Measurements from ENCODE around the gene C2CD5.

GRCh38 chr12:22443379-22444316, 100.7 kb downstream of the C2CD5 start:
- no peak for TF ChIP-seq POLR2A (IDR thresholded peaks at IDR 0.05)
- TF ChIP-seq, protein P1, sequence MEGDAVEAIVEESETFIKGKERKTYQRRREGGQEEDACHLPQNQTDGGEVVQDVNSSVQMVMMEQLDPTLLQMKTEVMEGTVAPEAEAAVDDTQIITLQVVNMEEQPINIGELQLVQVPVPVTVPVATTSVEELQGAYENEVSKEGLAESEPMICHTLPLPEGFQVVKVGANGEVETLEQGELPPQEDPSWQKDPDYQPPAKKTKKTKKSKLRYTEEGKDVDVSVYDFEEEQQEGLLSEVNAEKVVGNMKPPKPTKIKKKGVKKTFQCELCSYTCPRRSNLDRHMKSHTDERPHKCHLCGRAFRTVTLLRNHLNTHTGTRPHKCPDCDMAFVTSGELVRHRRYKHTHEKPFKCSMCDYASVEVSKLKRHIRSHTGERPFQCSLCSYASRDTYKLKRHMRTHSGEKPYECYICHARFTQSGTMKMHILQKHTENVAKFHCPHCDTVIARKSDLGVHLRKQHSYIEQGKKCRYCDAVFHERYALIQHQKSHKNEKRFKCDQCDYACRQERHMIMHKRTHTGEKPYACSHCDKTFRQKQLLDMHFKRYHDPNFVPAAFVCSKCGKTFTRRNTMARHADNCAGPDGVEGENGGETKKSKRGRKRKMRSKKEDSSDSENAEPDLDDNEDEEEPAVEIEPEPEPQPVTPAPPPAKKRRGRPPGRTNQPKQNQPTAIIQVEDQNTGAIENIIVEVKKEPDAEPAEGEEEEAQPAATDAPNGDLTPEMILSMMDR (IDR thresholded peaks at IDR 0.05) = peak; percentile 43 to 59 (median 52)
- no peak for TF ChIP-seq EP300 (IDR thresholded peaks at IDR 0.05)
